ENCODE data around the gene SUFU.
A peak's percentile ranks its signal among the peaks of the same experiment; 100 is the strongest.

Gene SUFU

GRCh38 chr10:102596506-102596971 is 92.8 kb downstream of the SUFU start:
- no peak for DNase-seq (ENCODE audit: low read depth in 2 of 2)

GRCh38 chr10:102597131-102597991 is 93.6 kb downstream of the SUFU start:
- DNase-seq (ENCODE audit: low read depth in 2 of 2), result no peak

DNA sequence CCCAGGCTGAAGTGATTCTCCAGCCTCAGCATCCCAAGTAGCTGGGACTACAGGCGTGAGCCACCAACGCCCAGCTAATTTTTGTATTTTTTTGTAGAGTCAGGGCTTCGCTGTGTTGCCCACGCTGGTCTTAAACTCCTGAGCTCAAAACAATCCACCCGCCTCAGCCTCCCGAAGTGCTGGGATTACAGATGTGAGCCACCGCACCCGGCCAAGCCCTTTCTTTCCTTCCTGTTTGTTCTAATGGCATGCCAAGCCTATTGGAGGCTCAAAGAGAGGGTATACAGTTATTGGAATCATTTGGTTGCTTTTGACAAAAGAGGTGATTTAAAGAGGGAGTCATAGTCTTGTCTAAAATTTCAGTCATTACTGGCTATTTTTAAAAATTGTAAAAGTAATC is 94.5 kb downstream of the SUFU start:
- no peak for DNase-seq (ENCODE audit: low read depth in 2 of 2)

GRCh38 chr10:102599565-102600327 is 96.0 kb downstream of the SUFU start:
- no peak for DNase-seq (ENCODE audit: low read depth in 2 of 2)

- DNase-seq (ENCODE audit: low read depth in 2 of 2), result no peak
Measured at GRCh38 chr10:102600816-102601215, 97.0 kb downstream of the SUFU start.

DNA sequence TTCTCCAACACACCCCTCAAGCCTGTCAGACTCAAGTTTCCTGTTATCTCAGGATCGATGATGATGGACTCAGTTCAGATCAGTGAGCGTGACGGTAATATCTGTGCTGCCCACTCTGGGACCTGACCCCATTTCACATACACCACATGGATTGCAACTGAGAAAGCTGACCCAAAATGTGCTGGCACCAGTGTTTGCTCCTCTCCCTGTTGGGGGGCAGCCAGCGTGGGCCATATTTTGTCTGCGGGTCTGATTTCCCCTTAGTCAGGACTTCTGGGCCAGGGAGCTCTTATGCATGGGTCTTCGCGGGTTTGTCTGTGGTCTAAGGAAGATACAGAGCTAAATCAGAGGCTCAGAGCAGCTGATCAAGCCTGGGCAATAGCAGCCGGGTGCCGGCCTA is 97.9 kb downstream of the SUFU start:
- DNase-seq (ENCODE audit: low read depth in 2 of 2), result no peak

DNA sequence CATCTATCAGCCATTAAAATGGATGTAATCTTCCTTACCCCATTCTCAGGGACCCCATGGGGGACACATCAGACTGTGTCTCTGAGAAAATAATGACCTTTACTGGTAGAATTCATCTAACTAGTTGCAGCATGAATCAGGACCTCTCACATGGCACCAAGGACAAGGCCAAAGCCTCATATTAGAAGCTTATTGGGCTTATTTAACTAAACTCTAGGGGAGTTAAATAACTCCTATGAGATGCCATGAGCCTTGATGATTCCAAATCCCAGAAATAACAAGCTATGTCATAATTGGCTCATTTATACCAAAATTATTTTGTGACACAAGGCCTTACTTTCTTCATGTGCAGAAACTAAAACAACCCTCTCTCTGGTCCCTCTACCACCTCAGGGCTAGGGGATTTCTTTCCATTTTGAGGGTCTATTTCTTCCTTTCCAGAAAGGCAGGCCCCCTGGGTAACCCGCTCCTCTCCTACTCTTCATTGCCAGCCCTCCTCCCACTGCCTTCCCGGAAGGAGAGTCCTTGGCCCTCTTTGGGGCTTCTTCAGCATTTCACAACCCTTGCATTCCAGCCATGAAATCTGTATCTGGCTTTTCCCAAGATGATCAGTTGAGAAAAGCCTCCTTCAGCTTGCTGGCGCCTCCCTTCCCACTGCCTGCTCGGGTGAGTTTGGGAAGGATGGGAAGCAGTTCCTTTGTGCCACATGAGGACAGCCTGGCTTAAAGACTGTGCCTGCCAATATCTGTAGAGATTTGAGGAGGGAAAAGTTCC is 98.7 kb downstream of the SUFU start:
- no peak for DNase-seq (ENCODE audit: low read depth in 2 of 2)

- no peak for DNase-seq (ENCODE audit: low read depth in 2 of 2)
Measured at GRCh38 chr10:102603946-102604345, 100.2 kb downstream of the SUFU start.

DNA sequence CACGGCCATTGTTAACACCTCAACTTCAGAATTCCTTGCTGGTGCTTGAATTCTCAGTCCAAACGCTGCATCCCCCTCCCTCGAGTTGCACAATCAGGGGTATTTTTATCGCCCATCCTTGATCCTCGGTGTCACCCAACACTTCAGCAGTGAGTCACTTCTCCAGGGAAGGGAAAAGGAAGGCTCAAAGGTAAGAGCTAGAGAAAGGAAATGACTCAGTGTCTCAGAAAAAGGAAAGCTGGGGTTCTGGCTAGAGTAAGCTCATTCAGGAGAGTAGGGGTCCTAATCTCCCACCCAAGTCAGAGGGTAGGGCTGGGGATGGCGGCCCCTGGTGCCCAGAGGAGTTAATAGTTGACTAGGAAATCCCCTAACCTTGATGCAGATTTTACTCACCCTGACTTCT is 100.7 kb downstream of the SUFU start:
- DNase-seq (ENCODE audit: low read depth in 2 of 2), result no peak

GRCh38 chr10:102605712-102606111 is 101.9 kb downstream of the SUFU start:
- no peak for DNase-seq (ENCODE audit: low read depth in 2 of 2)

DNA sequence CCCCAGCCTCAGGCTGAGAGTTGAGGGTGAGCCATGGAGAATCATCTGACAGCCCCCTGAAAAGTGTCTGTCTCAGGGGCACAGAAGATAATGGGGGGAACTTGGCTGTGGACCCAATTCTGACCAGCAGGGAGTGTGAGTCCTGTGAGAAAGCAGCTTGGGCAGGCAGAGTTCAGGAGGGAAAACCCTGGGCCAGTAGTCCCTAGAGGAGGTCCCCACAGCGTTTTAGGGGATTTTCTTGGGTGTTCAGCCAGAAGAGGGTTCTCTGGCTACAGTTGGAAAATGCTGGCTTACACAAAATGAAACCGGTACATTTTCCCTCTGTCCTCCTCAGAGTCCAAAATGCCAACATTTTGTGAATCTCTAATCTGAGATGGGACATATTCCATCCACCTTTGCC is 104.7 kb downstream of the SUFU start:
- DNase-seq (ENCODE audit: low read depth in 2 of 2), result no peak

- no peak for DNase-seq (ENCODE audit: low read depth in 2 of 2)
Measured at GRCh38 chr10:102610441-102610887, 106.7 kb downstream of the SUFU start.

- no peak for DNase-seq (ENCODE audit: low read depth in 2 of 2)
Measured at GRCh38 chr10:102611514-102612087, 107.8 kb downstream of the SUFU start.

DNA sequence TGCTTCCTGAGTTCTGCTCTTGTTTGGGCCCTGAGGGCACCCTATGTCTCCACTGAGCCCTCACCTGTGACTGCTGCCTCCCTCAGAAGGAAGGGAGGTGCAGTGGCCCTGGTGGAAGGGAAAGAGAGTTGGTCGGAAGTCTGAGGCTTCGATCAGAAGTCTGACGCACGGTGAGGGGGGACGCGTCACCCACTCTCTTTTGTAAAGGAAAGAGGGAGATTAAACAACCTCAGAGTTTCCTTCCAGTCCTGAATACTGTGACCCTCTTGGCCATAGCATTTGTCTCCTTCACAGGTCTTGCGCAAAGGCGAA is 109.1 kb downstream of the SUFU start:
- DNase-seq (ENCODE audit: low read depth in 2 of 2), result peak in 1 of 2 donors; percentile 13

- no peak for DNase-seq (ENCODE audit: low read depth in 2 of 2)
Measured at GRCh38 chr10:102613286-102613685, 109.5 kb downstream of the SUFU start.

DNA sequence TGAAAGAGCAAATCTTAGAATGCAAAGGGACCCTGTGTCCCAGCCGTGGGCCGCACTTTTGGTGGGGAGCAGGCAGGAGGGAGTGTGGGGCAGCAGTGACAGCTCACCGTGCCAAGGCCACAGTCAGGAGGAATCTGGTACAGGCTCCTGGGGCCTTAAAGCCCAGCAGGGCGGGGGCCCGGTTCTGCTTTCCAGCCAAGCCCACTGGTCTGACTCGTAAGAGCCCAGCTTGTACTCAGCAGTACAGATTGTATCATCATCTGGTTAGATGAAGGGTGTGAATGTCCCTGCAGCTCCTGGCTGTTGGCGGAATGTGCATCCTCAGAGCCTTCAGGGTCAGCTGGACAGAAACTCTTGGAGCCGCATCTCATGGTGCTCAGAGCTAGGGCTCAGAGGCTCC is 110.0 kb downstream of the SUFU start:
- no peak for DNase-seq (ENCODE audit: low read depth in 2 of 2)

DNA sequence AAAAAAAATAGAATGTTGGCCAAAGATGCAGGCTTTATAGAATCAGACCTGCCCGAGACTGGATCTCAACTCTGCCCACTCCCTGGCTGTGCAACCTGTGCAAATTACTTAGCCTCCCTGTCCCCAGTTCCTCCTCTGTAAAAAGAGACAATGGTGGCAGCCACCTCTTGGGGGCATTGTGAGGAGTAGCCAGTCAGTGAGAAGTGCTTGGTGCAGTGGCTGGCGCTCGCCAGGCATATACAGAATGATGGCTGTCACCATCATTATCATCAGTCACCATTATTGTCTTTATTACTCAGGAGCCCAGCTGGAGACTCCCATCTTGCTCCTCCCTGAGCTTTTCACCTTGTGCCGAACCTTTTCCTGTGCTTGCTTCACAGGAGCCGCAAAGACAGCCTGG is 111.1 kb downstream of the SUFU start:
- no peak for DNase-seq (ENCODE audit: low read depth in 2 of 2)

DNA sequence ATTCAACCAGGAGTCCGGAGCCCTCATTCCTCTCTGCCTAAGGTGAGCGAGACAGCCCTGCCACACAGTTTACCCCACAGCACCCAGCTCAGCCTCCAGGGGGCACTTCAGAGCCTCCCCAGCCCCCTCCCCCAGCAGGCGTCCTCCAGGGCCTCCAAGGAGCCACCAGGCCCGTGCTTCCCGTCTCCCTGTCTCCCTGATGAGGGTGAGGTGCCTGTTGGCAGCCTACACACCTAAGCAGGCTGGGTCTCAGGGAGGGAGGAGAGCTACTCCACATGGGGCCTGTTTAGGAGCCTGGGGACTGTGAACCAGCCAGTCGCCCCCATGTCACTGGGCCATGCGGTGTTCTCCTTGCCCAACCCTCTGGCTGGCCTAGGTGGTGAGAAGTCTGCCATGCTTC is 111.6 kb downstream of the SUFU start:
- no peak for DNase-seq (ENCODE audit: low read depth in 2 of 2)

GRCh38 chr10:102616066-102616770 is 112.4 kb downstream of the SUFU start:
- DNase-seq (ENCODE audit: low read depth in 2 of 2), result no peak

DNA sequence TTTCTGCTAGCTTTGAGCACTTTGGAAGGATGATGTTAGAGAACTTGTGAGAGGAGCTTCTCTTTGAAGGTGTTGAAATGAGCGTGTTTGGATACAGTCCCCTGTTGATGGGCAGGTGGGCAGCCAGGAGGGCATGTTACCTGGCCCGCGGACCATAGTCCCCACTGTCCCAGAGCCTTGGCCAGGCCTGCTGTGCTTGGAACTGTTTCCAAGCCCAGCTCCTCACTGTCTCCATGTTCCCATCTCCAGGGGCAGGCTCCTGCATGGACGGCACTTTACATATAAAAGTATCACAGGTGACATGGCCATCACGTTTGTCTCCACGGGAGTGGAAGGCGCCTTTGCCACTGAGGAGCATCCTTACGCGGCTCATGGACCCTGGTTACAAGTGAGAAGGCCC is 113.3 kb downstream of the SUFU start:
- DNase-seq (ENCODE audit: low read depth in 2 of 2), result no peak

- DNase-seq (ENCODE audit: low read depth in 2 of 2), result no peak
Measured at GRCh38 chr10:102617816-102618215, 114.0 kb downstream of the SUFU start.
